Panc1 (cell line): ENCODE data around the gene MT1H.

ENCODE experiments used
- CTCF ChIP-seq: fragments of 450-650 bp; IDR thresholded peaks from 2 replicates; pipeline ENCODE4 v1.5.1; 2017; ENCODE audit warnings: mild to moderate bottlenecking
- POLR2AphosphoS5 ChIP-seq: IDR thresholded peaks from 2 replicates; pipeline ENCODE4 v1.6.1; 2012; ENCODE audit warnings: mild to moderate bottlenecking, low read depth, low read length, moderate library complexity
- TCF7L2 ChIP-seq: IDR thresholded peaks from 2 replicates; pipeline ENCODE4 v1.6.1; 2011; ENCODE audit warnings: mild to moderate bottlenecking, low read depth, low read length, inconsistent platforms
- TF ChIP-seq, protein P1 (sequence below), 2 experiments: IDR thresholded peaks; 2 replicates each; pipeline ENCODE4 v1.6.1; 2011 to 2012; ENCODE audit warnings: low read depth in 2 of 2, control low read depth in 1 of 2, low read length in 1 of 2, mild to moderate bottlenecking in 1 of 2, moderate library complexity in 1 of 2; ENCODE audit not compliant: insufficient read depth in 1 of 2

DNA sequence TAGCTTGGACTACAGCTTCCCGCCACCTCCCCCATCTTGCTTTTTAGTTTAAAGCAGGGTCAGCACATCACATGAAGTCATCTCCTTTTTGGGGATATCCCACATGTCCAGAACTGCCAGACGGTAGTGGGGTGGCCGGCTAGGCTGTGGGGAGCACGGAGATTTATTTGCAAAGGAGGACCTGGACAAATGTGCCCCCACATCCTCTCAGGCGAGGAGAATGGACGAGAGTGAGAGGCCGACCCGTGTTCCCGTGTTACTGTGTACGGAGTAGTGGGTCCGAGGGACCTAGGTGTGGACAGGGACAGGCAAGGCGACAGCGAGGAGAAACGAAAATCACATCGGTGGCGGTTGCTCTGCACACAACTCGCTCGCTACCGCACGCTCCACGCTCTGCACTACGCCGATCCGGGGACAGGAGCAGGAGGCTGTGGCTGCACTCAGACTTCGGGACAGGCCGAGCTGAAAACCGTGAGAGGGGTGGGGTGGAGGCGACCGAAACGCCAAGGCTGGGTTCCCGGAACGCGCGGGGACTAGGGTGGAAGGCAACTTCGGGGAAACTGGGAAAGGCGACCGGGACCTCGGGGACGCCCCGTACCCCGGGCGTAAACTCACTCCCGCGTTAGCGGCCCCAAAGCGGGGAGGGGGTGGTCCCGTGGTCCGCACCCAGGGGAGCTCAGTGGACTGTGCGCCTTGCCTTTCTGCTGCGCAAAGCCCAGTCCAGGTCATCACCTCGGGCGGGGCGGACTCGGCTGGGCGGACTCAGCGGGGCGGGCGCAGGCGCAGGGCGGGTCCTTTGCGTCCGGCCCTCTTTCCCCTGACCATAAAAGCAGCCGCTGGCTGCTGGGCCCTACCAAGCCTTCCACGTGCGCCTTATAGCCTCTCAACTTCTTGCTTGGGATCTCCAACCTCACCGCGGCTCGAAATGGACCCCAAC lies 31.5 kb upstream of the MT1H start, which contains the start of gene MT1A:
- TF ChIP-seq POLR2AphosphoS5 (0 out of 2 replicates have a peak, but pooled peaks have one; percentile 52), CTCF (no peak), TCF7L2 (peak; percentile 57)
- TF ChIP-seq, protein P1, sequence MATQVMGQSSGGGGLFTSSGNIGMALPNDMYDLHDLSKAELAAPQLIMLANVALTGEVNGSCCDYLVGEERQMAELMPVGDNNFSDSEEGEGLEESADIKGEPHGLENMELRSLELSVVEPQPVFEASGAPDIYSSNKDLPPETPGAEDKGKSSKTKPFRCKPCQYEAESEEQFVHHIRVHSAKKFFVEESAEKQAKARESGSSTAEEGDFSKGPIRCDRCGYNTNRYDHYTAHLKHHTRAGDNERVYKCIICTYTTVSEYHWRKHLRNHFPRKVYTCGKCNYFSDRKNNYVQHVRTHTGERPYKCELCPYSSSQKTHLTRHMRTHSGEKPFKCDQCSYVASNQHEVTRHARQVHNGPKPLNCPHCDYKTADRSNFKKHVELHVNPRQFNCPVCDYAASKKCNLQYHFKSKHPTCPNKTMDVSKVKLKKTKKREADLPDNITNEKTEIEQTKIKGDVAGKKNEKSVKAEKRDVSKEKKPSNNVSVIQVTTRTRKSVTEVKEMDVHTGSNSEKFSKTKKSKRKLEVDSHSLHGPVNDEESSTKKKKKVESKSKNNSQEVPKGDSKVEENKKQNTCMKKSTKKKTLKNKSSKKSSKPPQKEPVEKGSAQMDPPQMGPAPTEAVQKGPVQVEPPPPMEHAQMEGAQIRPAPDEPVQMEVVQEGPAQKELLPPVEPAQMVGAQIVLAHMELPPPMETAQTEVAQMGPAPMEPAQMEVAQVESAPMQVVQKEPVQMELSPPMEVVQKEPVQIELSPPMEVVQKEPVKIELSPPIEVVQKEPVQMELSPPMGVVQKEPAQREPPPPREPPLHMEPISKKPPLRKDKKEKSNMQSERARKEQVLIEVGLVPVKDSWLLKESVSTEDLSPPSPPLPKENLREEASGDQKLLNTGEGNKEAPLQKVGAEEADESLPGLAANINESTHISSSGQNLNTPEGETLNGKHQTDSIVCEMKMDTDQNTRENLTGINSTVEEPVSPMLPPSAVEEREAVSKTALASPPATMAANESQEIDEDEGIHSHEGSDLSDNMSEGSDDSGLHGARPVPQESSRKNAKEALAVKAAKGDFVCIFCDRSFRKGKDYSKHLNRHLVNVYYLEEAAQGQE (IDR thresholded peaks at IDR 0.05; ENCODE audit: insufficient read depth in 1 of 2, low read depth in 2 of 2, low read length in 1 of 2) = 0 out of 4 replicates have a peak, but pooled peaks of 1 of the 2 experiments have one; percentile 22
